ENCODE results near the gene GRIA3.
"Not testable (repeated sequence)": the region's sequence is repeated elsewhere in the genome, so short reads cannot be mapped to it uniquely, and the experiment has no call there.

Gene GRIA3

GRCh38 chrX:123357941-123358340 lies 173.9 kb downstream of the GRIA3 start:
- DNase-seq (ENCODE audit: low read depth), result no peak

- DNase-seq (ENCODE audit: low read depth), result no peak
These were observed 174.4 kb downstream of the GRIA3 start for GRCh38 chrX:123358457-123358856.

- no peak for DNase-seq (ENCODE audit: low read depth)
These were observed 177.3 kb downstream of the GRIA3 start for GRCh38 chrX:123361371-123361770.

GRCh38 chrX:123386196-123386595 lies 202.1 kb downstream of the GRIA3 start:
- DNase-seq (ENCODE audit: low read depth), result not testable (repeated sequence)

- no peak for DNase-seq (ENCODE audit: low read depth)
These were observed 208.8 kb downstream of the GRIA3 start for GRCh38 chrX:123392921-123393320.

GRCh38 chrX:123399709-123400108 lies 215.6 kb downstream of the GRIA3 start:
- DNase-seq (ENCODE audit: low read depth), result no peak

GRCh38 chrX:123405231-123405630 lies 221.2 kb downstream of the GRIA3 start:
- DNase-seq (ENCODE audit: low read depth), result no peak

- DNase-seq (ENCODE audit: low read depth), result no peak
These were observed 225.0 kb downstream of the GRIA3 start for GRCh38 chrX:123408821-123409737.

GRCh38 chrX:123422875-123423274 lies 238.8 kb downstream of the GRIA3 start:
- DNase-seq (ENCODE audit: low read depth), result no peak

GRCh38 chrX:123424546-123424945 lies 240.5 kb downstream of the GRIA3 start:
- no peak for DNase-seq (ENCODE audit: low read depth)

GRCh38 chrX:123425471-123425870 lies 241.4 kb downstream of the GRIA3 start:
- DNase-seq (ENCODE audit: low read depth), result no peak

- DNase-seq (ENCODE audit: low read depth), result no peak
These were observed 241.8 kb downstream of the GRIA3 start for GRCh38 chrX:123425904-123426303.

- DNase-seq (ENCODE audit: low read depth), result no peak
These were observed 248.5 kb downstream of the GRIA3 start for GRCh38 chrX:123432361-123433150.

- DNase-seq (ENCODE audit: low read depth), result no peak
These were observed 252.5 kb downstream of the GRIA3 start for GRCh38 chrX:123436512-123437136.

- DNase-seq (ENCODE audit: low read depth), result not testable (repeated sequence)
These were observed 255.8 kb downstream of the GRIA3 start for GRCh38 chrX:123439926-123440325.

GRCh38 chrX:123442764-123443163 lies 258.7 kb downstream of the GRIA3 start:
- DNase-seq (ENCODE audit: low read depth), result no peak

GRCh38 chrX:123447506-123447905 lies 263.4 kb downstream of the GRIA3 start:
- DNase-seq (ENCODE audit: low read depth), result no peak

- DNase-seq (ENCODE audit: low read depth), result no peak
These were observed 265.3 kb downstream of the GRIA3 start for GRCh38 chrX:123449335-123449734.

- no peak for DNase-seq (ENCODE audit: low read depth)
These were observed 266.1 kb downstream of the GRIA3 start for GRCh38 chrX:123450222-123450621.

- DNase-seq (ENCODE audit: low read depth), result no peak
These were observed 270.8 kb downstream of the GRIA3 start for GRCh38 chrX:123454712-123455431.

GRCh38 chrX:123455693-123456092 lies 271.6 kb downstream of the GRIA3 start:
- no peak for DNase-seq (ENCODE audit: low read depth)

GRCh38 chrX:123464709-123465108 lies 280.6 kb downstream of the GRIA3 start:
- no peak for DNase-seq (ENCODE audit: low read depth)

All from stimulated activated CD4-positive, alpha-beta T cell treated with anti-CD3 and anti-CD28 coated beads, Interleukin-2, amount 100 ng/mL, for 4 hours (primary cell).